A549 (cell line): ENCODE results near the gene PSRC1. TPM values are rescaled to one million over a fixed set of nuclear protein-coding genes. Genes with fewer than 3 reads are reported as not detected.

Source experiments
- ATAC-seq, 2 experiments: fragments of 200-7000 bp in 1 of 2; fragments of >200 bp in 1 of 2; cut with Nextera tagmentation in 1 of 2; cut with Tn5 transposase in 1 of 2; 3 replicates each; pipeline versions ENCODE4 v1.8.0 to v1.9.1; 2018 to 2020; ENCODE audit warnings: mild to moderate bottlenecking in 1 of 2, moderate library complexity in 1 of 2
- CTCF ChIA-PET: fragments of 300-600 bp; sonication (Branson Sonifier 250); formaldehyde crosslinking; extraction: SDS; loops from one replicate; lab custom pipeline; 2021; ENCODE audit warnings: antibody characterized with exemption, inconsistent platforms; lab: Yijun Ruan, JAX
- POLR2A ChIA-PET: fragments of 350-600 bp; formaldehyde crosslinking; extraction: SDS; loops from one replicate; lab custom pipeline; 2021; ENCODE audit warnings: antibody characterized with exemption, inconsistent platforms; lab: Yijun Ruan, JAX
- DNase-seq, 2 experiments: peaks; one replicate each; pipeline versions ENCODE4 v3.0.0 to v3.0.0-alpha.2; 2011 to 2016; ENCODE audit warnings: low read depth in 1 of 2, low spot score in 1 of 2
- FAIRE-seq: peaks from 2 replicates; lab custom pipeline; 2011; peaks lifted over from hg19 to GRCh38; lab: Jason Lieb, UNC
- H3K27ac ChIP-seq, 2 experiments: fragments of >200 bp; sonication (Bioruptor Twin); formaldehyde crosslinking; 3 replicates each; pipeline ENCODE4 v1.5.1; 2016 to 2017
- H3K4me1 ChIP-seq: fragments of >200 bp; sonication (Bioruptor Twin); formaldehyde crosslinking; 3 replicates; pipeline ENCODE4 v1.6.1; 2016
- H3K4me2 ChIP-seq: fragments of >200 bp; sonication (Bioruptor Twin); formaldehyde crosslinking; 3 replicates; pipeline ENCODE4 v1.6.1; 2016
- H3K4me3 ChIP-seq: fragments of >200 bp; sonication (Bioruptor Twin); formaldehyde crosslinking; 3 replicates; pipeline ENCODE4 v1.5.1; 2016
- H3K9me3 ChIP-seq: fragments of >200 bp; sonication (Bioruptor Twin); formaldehyde crosslinking; 3 replicates; pipeline ENCODE4 v1.6.1; 2016
- BHLHE40 ChIP-seq: IDR thresholded peaks from 2 replicates; pipeline ENCODE4 v1.6.1; 2012; ENCODE audit warnings: low read depth, low read length, inconsistent platforms
- CBX8 ChIP-seq: fragments of 200-600 bp; sonication (generic); IDR thresholded peaks from 2 replicates; pipeline ENCODE4 v1.6.1; 2016
- CEBPB ChIP-seq, 2 experiments: fragments of >200 bp in 1 of 2; sonication (Bioruptor Twin) in 1 of 2; formaldehyde crosslinking in 1 of 2; IDR thresholded peaks; 2 replicates each; pipeline ENCODE4 v1.6.1; 2012 to 2016
- CTCF ChIP-seq: fragments of >200 bp; sonication (Bioruptor Twin); formaldehyde crosslinking; IDR thresholded peaks from 3 replicates; pipeline ENCODE4 v1.5.1; 2016
- EHMT2 ChIP-seq: fragments of 200-600 bp; sonication (generic); IDR thresholded peaks from 2 replicates; pipeline ENCODE4 v1.6.1; 2016; ENCODE audit warnings: antibody characterized with exemption, low read depth, mild to moderate bottlenecking, moderate library complexity
- ELK1 ChIP-seq: fragments of 150-350 bp; IDR thresholded peaks from 2 replicates; pipeline ENCODE4 v1.6.1; 2014; ENCODE audit warnings: low read depth, mild to moderate bottlenecking, low read length
- ESRRA ChIP-seq: fragments of 150-350 bp; IDR thresholded peaks from 2 replicates; pipeline ENCODE4 v1.6.1; 2014; ENCODE audit warnings: mild to moderate bottlenecking, low read length, borderline replicate concordance
- HDAC2 ChIP-seq: fragments of 200-600 bp; sonication (generic); IDR thresholded peaks from 2 replicates; pipeline ENCODE4 v1.6.1; 2016
- HMGXB4 ChIP-seq: fragments of 250-450 bp; sonication (Bioruptor Pico); IDR thresholded peaks from 2 replicates; pipeline ENCODE4 v1.5.0; 2021; ENCODE audit warnings: mild to moderate bottlenecking, moderate library complexity, borderline replicate concordance
- KDM1A ChIP-seq: fragments of 200-600 bp; sonication (generic); IDR thresholded peaks from 2 replicates; pipeline ENCODE4 v1.6.1; 2016; ENCODE audit warnings: low read depth, mild to moderate bottlenecking
- PHF8 ChIP-seq: fragments of 200-600 bp; sonication (generic); IDR thresholded peaks from 2 replicates; pipeline ENCODE4 v1.6.1; 2016; ENCODE audit warnings: low read depth, mild to moderate bottlenecking, antibody characterized with exemption, moderate library complexity, borderline replicate concordance
- POLR2AphosphoS2 ChIP-seq: conservative IDR thresholded peaks from 2 replicates; pipeline ENCODE4 v1.6.1; 2012; ENCODE audit warnings: low read length, improper control_type of control experiment, inconsistent platforms
- SMC3 ChIP-seq: fragments of >200 bp; sonication (Bioruptor Twin); formaldehyde crosslinking; IDR thresholded peaks from 3 replicates; pipeline ENCODE4 v1.6.1; 2018; ENCODE audit warnings: inconsistent platforms
- TP53 ChIP-seq: fragments of 250-450 bp; sonication (Bioruptor Pico); IDR thresholded peaks from 2 replicates; pipeline ENCODE4 v1.5.0; 2021; ENCODE audit warnings: mild to moderate bottlenecking, moderate library complexity
- ZC3H11A ChIP-seq: fragments of 450-650 bp; IDR thresholded peaks from 2 replicates; pipeline ENCODE4 v1.6.1; 2014; ENCODE audit warnings: antibody characterized with exemption, mild to moderate bottlenecking
- ZNF302 ChIP-seq: fragments of 250-450 bp; sonication (Bioruptor Pico); IDR thresholded peaks from 2 replicates; pipeline ENCODE4 v1.9.0; 2021; ENCODE audit warnings: inconsistent platforms, mild to moderate bottlenecking, moderate library complexity
- ZSCAN20 ChIP-seq: fragments of 250-450 bp; sonication (Bioruptor Pico); IDR thresholded peaks from 2 replicates; pipeline ENCODE4 v1.8.0; 2022; ENCODE audit warnings: mild to moderate bottlenecking, moderate library complexity
- WGBS: methylation state at CpG from one replicate; pipeline ENCODE4 v1.1.6; 2017; ENCODE audit errors: missing lambda C conversion rate; 5-methylcytosine and 5-hydroxymethylcytosine counted together
- polyA plus RNA-seq, 4 experiments: library from polyadenylated mRNA; depleted of rRNA in 3 of 4; stranded (reverse); fragments of >200 nt; fragmentation: RNase III in 1 of 4; extraction: RNeasy Plus Mini Kit Qiagen cat#74134 plus additional on column Dnase treatment in 1 of 4; gene quantifications; 2 replicates in 3 of 4; 3 replicates in 1 of 4; pipeline ENCODE4 v1.2.3, GENCODE V29; 2011 to 2017
- TF ChIP-seq, protein P1 (sequence below): fragments of 250-450 bp; sonication (Bioruptor Pico); IDR thresholded peaks from 2 replicates; pipeline ENCODE4 v1.5.0; 2020; ENCODE audit warnings: low read depth, mild to moderate bottlenecking, moderate library complexity

Gene PSRC1
- polyA plus RNA-seq, 2 of the 4 experiments (the other 2 are of a cell fraction): 15.3 to 21.5 TPM

DNA sequence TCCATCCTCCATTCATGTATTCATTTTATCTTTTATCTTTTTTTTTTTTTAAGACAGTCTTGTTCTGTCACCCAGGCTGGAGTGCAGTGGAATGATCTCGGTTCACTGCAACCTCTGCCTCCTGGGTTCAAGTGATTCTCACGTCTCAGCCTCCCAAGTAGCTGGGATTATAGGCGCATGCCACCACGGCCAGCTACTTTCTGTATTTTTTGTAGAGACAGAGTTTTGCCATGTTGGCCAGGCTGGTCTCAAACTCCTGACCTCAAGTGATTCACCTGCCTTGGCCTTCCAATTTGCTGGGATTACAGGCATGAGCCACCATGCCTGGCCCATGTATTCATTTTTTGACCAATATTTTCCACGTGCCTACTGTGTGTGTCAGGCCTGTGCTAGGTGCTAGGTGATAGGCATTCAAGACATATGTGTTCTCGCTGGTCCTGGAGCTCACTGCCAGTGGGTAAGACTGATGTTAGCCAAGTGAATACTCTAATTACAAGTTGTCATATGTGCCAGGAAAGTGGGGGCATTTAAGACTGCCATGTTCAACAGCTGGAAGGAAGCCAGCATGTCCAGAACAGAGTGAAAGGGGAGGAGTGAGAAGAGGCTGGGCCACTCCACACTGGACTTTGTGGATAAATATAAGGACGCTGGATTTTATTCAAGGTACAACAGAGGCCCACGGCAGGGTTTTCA, 38.9 kb downstream of the PSRC1 start:
- Histone ChIP-seq H3K9me3 (no peaks in the 10 kb centered on the region), H3K4me1 (peaks cover 11% of the 10 kb centered on the region; the same call in 1 of the 3 replicates)
- no peak for FAIRE-seq
- TF ChIP-seq PHF8: no peak
- no peak for TF ChIP-seq HMGXB4 (CRISPR knock-in tag)
- TF ChIP-seq, all 56 proteins: peak for 0
- Histone ChIP-seq H3K4me2 (no peak overlapping the region), H3K4me3 (no peak overlapping the region), H3K27ac (no peak overlapping the region)
- CTCF ChIA-PET: interaction anchor here (0.7 to 1.8 kb wide), 3 partner anchors 20 to 155 kb away, joined by 3 to 5 read pairs (median 3); no protein-coding TSS in a partner anchor
- DNase-seq (no peak), ATAC-seq (no peak)
- POLR2A ChIA-PET: no interaction called here
- 71% methylated on average over 7 of the region's 8 CpGs for WGBS

GRCh38 chr1:109243221-109243620, 39.7 kb downstream of the PSRC1 start:
- CTCF ChIA-PET: interaction anchor here (0.7 to 1.2 kb wide), 3 partner anchors 10 to 132 kb away, joined by 3 read pairs; no protein-coding TSS in a partner anchor

GRCh38 chr1:109242387-109242786, 40.6 kb downstream of the PSRC1 start:
- FAIRE-seq: no peak
- H3K27ac ChIP-seq: no peak overlapping the region
- ChIA-PET CTCF (interaction anchor here (1.0 to 1.2 kb wide), 2 partner anchors 11 to 158 kb away, joined by 3 read pairs; no protein-coding TSS in a partner anchor), POLR2A (no interaction called here)
- WGBS: 88% methylated on average over 7 of the region's 7 CpGs
- H3K4me1 ChIP-seq: peaks cover 8% of the 10 kb centered on the region; the same call in 1 of the 3 replicates
- ATAC-seq: no peak; a peak in 1 of 6 replicates
- no peak overlapping the region for H3K4me3 ChIP-seq
- H3K9me3 ChIP-seq: no peaks in the 10 kb centered on the region
- DNase-seq: no peak
- no peak overlapping the region for H3K4me2 ChIP-seq
- TF ChIP-seq POLR2AphosphoS2 (0 out of 2 replicates have a peak, but pooled peaks have one; percentile 37), HDAC2 (no peak)

More at GRCh38 chr1:109243221-109243620, 39.7 kb downstream of the PSRC1 start:
- no peak overlapping the region for H3K4me3 ChIP-seq
- POLR2A ChIA-PET: interaction anchor here (0.6 to 0.8 kb wide), 2 partner anchors 21 to 25 kb away, joined by 3 to 5 read pairs; no protein-coding TSS in a partner anchor
- H3K9me3 ChIP-seq: no peaks in the 10 kb centered on the region
- ATAC-seq (no peak; a peak in 1 of 6 replicates), FAIRE-seq (no peak), DNase-seq (no peak)
- H3K27ac ChIP-seq: no peak overlapping the region
- 64% methylated on average over 4 of the region's 5 CpGs for WGBS
- H3K4me1 ChIP-seq: peaks cover 8% of the 10 kb centered on the region; the same call in 1 of the 3 replicates
- TF ChIP-seq BHLHE40 (no peak), SMC3 (no peak), CBX8 (no peak), TP53 (CRISPR knock-in tag) (no peak), ZSCAN20 (CRISPR knock-in tag) (no peak), CTCF (no peak)
- TF ChIP-seq, protein P1, sequence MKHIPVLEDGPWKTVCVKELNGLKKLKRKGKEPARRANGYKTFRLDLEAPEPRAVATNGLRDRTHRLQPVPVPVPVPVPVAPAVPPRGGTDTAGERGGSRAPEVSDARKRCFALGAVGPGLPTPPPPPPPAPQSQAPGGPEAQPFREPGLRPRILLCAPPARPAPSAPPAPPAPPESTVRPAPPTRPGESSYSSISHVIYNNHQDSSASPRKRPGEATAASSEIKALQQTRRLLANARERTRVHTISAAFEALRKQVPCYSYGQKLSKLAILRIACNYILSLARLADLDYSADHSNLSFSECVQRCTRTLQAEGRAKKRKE (CRISPR knock-in tag): no peak
- H3K4me2 ChIP-seq: no peak overlapping the region

- no peak for DNase-seq
Measured at GRCh38 chr1:109241841-109242345, 41.1 kb downstream of the PSRC1 start.

More at GRCh38 chr1:109241841-109242345, 41.1 kb downstream of the PSRC1 start:
- ChIA-PET POLR2A (no interaction called here), CTCF (interaction anchor here (0.6 to 1.0 kb wide), 3 partner anchors 13 to 158 kb away, joined by 3 read pairs; no protein-coding TSS in a partner anchor)
- 71% methylated on average over 7 of the region's 8 CpGs for WGBS
- Histone ChIP-seq H3K9me3 (no peaks in the 10 kb centered on the region), H3K4me2 (no peak overlapping the region), H3K4me1 (peaks cover 8% of the 10 kb centered on the region; the same call in 1 of the 3 replicates), H3K27ac (no peak overlapping the region), H3K4me3 (no peak overlapping the region)
- ATAC-seq (no peak; a peak in 3 of 6 replicates), FAIRE-seq (no peak)
- TF ChIP-seq EHMT2: no peak
- no peak for TF ChIP-seq POLR2AphosphoS2
- TF ChIP-seq ZC3H11A: no peak
- TF ChIP-seq ESRRA: no peak
- TF ChIP-seq CEBPB (IDR thresholded peaks at IDR 0.05): no peak
- no peak for TF ChIP-seq ZSCAN20 (CRISPR knock-in tag)
- no peak for TF ChIP-seq ELK1
- TF ChIP-seq ZNF302: no peak
- no peak for TF ChIP-seq BHLHE40
- TF ChIP-seq KDM1A: no peak
